Measurements from ENCODE around the gene KCP.

Gene KCP

GRCh38 chr7:128893251-128894100, 17.0 kb downstream of the KCP start:
- POLR2A ChIA-PET, result no interaction called here
- no peak for DNase-seq (ENCODE audit: extremely low spot score)
- CTCF ChIA-PET, result no interaction called here
- no peak for TF ChIP-seq FOXA1 (IDR thresholded peaks at IDR 0.05)
- TF ChIP-seq ZNF384 (IDR thresholded peaks at IDR 0.05), result no peak
- TF ChIP-seq ELF4 (IDR thresholded peaks at IDR 0.05), result no peak
- no peak for TF ChIP-seq L3MBTL2 (conservative IDR thresholded peaks at IDR 0.05)
- TF ChIP-seq CTBP1 (IDR thresholded peaks at IDR 0.05; ENCODE audit: borderline replicate concordance), result no peak
- TF ChIP-seq NFRKB (IDR thresholded peaks at IDR 0.05), result no peak
- TF ChIP-seq BHLHE40 (IDR thresholded peaks at IDR 0.05; ENCODE audit: borderline replicate concordance), result no peak
- TF ChIP-seq PKNOX1 (IDR thresholded peaks at IDR 0.05), result no peak
- no peak for TF ChIP-seq SP1 (IDR thresholded peaks at IDR 0.05)
- TF ChIP-seq ARNT (IDR thresholded peaks at IDR 0.05), result no peak
- no peak for TF ChIP-seq LEF1 (IDR thresholded peaks at IDR 0.05; ENCODE audit: borderline replicate concordance)
- TF ChIP-seq FOXK2 (IDR thresholded peaks at IDR 0.05), result no peak
- TF ChIP-seq FOXM1 (IDR thresholded peaks at IDR 0.05; ENCODE audit: borderline replicate concordance), result no peak

- POLR2A ChIA-PET, result no interaction called here
- CTCF ChIA-PET, result no interaction called here
- DNase-seq (ENCODE audit: extremely low spot score), result no peak
- no peak for TF ChIP-seq PKNOX1 (IDR thresholded peaks at IDR 0.05)
- no peak for TF ChIP-seq L3MBTL2 (conservative IDR thresholded peaks at IDR 0.05)
- no peak for TF ChIP-seq CTBP1 (IDR thresholded peaks at IDR 0.05; ENCODE audit: borderline replicate concordance)
- TF ChIP-seq LEF1 (IDR thresholded peaks at IDR 0.05; ENCODE audit: borderline replicate concordance), result no peak
- TF ChIP-seq ARNT (IDR thresholded peaks at IDR 0.05), result no peak
- no peak for TF ChIP-seq FOXK2 (IDR thresholded peaks at IDR 0.05)
- no peak for TF ChIP-seq ZNF384 (IDR thresholded peaks at IDR 0.05)
- no peak for TF ChIP-seq NFRKB (IDR thresholded peaks at IDR 0.05)
- TF ChIP-seq SUZ12 (IDR thresholded peaks at IDR 0.05), result no peak
- no peak for TF ChIP-seq ELF4 (IDR thresholded peaks at IDR 0.05)
- TF ChIP-seq BHLHE40 (IDR thresholded peaks at IDR 0.05; ENCODE audit: borderline replicate concordance), result no peak
- TF ChIP-seq SP1 (IDR thresholded peaks at IDR 0.05), result no peak
- TF ChIP-seq FOXM1 (IDR thresholded peaks at IDR 0.05; ENCODE audit: borderline replicate concordance), result no peak
- TF ChIP-seq TARDBP (IDR thresholded peaks at IDR 0.05), result no peak
- no peak for TF ChIP-seq HDGF (IDR thresholded peaks at IDR 0.05; ENCODE audit: borderline replicate concordance)
- TF ChIP-seq FOXA1 (IDR thresholded peaks at IDR 0.05), result no peak
Measured at GRCh38 chr7:128892521-128893250, 17.8 kb downstream of the KCP start.

DNA sequence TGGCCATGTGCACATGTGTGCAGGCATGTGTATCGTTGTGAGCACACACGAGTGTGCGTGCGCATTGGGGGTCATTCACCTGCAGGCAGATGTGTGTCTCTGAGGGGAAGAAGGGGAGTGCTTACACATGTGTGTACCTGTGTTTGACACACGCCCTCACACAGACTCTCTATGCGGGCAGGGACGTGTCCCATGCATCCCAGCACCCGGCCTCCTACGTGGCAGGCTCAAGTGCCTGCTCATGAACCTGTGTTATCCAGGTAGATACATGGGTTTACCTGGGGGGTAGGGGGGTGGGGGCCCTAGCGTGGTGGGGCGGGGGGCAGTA, 18.6 kb downstream of the KCP start:
- TF ChIP-seq TARDBP (IDR thresholded peaks at IDR 0.05) (no peak), L3MBTL2 (conservative IDR thresholded peaks at IDR 0.05) (no peak), FOXA1 (IDR thresholded peaks at IDR 0.05) (no peak), FOXM1 (IDR thresholded peaks at IDR 0.05; ENCODE audit: borderline replicate concordance) (no peak), FOXK2 (IDR thresholded peaks at IDR 0.05) (no peak), ARNT (IDR thresholded peaks at IDR 0.05) (no peak), LEF1 (IDR thresholded peaks at IDR 0.05; ENCODE audit: borderline replicate concordance) (no peak), SP1 (IDR thresholded peaks at IDR 0.05) (no peak), PKNOX1 (IDR thresholded peaks at IDR 0.05) (no peak), HDGF (IDR thresholded peaks at IDR 0.05; ENCODE audit: borderline replicate concordance) (no peak), CTBP1 (IDR thresholded peaks at IDR 0.05; ENCODE audit: borderline replicate concordance) (no peak), ZNF384 (IDR thresholded peaks at IDR 0.05) (no peak), NFRKB (IDR thresholded peaks at IDR 0.05) (no peak), BHLHE40 (IDR thresholded peaks at IDR 0.05; ENCODE audit: borderline replicate concordance) (no peak), ELF4 (IDR thresholded peaks at IDR 0.05) (no peak), SUZ12 (IDR thresholded peaks at IDR 0.05) (no peak)
- no peak for DNase-seq (ENCODE audit: extremely low spot score)
- ChIA-PET POLR2A (no interaction called here), CTCF (no interaction called here)

DNA sequence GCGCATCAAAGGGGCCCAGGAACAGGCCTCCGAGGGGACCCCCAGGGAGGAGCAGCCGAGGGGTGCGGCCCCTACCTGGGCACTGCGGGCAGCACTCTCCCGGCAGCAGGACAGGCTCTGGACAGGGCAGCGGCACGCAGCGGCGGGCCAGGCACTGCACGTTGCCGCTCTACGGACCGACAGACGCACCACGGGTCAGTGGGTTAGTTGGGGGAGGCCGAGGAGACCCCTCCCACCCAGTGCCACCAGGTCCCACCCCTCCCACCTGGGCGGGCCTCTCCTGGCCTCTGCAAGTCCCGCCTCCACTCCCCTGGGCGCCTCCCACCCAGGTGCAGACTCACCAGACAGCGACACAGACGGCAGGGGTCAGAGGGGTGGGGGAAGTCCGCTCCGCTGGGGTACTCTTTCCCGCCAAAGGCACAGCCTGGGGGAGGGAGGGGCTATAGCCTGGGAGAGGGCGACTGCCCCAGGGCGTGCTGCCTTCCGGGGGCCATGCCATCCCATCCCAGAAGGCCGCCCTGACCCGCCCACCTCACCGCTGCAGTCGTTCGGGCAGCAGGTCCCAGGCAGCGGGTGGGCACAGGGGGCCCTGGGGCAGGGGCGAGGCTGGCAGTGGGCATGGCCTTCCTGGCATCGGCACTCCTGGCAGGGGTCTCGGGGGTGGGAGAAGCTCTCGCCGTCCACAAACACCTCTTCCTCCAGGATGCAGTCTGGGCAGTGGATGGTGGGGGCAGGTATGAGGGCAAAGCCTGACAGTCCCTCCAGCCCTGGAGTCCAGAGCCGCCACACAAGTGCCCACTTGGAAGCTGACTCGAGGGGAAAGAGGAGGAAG, 19.2 kb downstream of the KCP start:
- DNase-seq (ENCODE audit: extremely low spot score), result no peak
- ChIA-PET CTCF (no interaction called here), POLR2A (no interaction called here)
- TF ChIP-seq CTBP1 (IDR thresholded peaks at IDR 0.05; ENCODE audit: borderline replicate concordance), result no peak
- TF ChIP-seq SP1 (IDR thresholded peaks at IDR 0.05), result no peak
- no peak for TF ChIP-seq ARNT (IDR thresholded peaks at IDR 0.05)
- no peak for TF ChIP-seq ZNF384 (IDR thresholded peaks at IDR 0.05)
- TF ChIP-seq HDGF (IDR thresholded peaks at IDR 0.05; ENCODE audit: borderline replicate concordance), result no peak
- no peak for TF ChIP-seq NFRKB (IDR thresholded peaks at IDR 0.05)
- no peak for TF ChIP-seq TARDBP (IDR thresholded peaks at IDR 0.05)
- TF ChIP-seq LEF1 (IDR thresholded peaks at IDR 0.05; ENCODE audit: borderline replicate concordance), result no peak
- no peak for TF ChIP-seq FOXA1 (IDR thresholded peaks at IDR 0.05)
- TF ChIP-seq ELF4 (IDR thresholded peaks at IDR 0.05), result no peak
- TF ChIP-seq FOXM1 (IDR thresholded peaks at IDR 0.05; ENCODE audit: borderline replicate concordance), result no peak
